WTC11 (cell line): ENCODE results near the gene CERS1.

Experiments
- CTCF ChIP-seq: fragments of 200-600 bp; IDR thresholded peaks from 2 replicates; pipeline ENCODE4 v1.8.0; 2022; ENCODE audit warnings: antibody characterized with exemption
- E2F1 ChIP-seq: sonication (generic); formaldehyde crosslinking; IDR thresholded peaks from 2 replicates; pipeline ENCODE4 v1.8.0; 2022; ENCODE audit warnings: mild to moderate bottlenecking, missing genetic modification reagents
- KAT7 ChIP-seq: sonication (generic); formaldehyde crosslinking; IDR thresholded peaks from 2 replicates; pipeline ENCODE4 v1.8.1; 2023; ENCODE audit warnings: missing genetic modification reagents, mild to moderate bottlenecking, borderline replicate concordance
- MAX ChIP-seq: sonication (generic); formaldehyde crosslinking; IDR thresholded peaks from 2 replicates; pipeline ENCODE4 v1.8.0; 2022; ENCODE audit warnings: mild to moderate bottlenecking, missing genetic modification reagents
- NR2C2 ChIP-seq: sonication (generic); formaldehyde crosslinking; IDR thresholded peaks from 2 replicates; pipeline ENCODE4 v1.8.0; 2022; ENCODE audit warnings: mild to moderate bottlenecking, missing genetic modification reagents
- PRDM15 ChIP-seq: sonication (generic); formaldehyde crosslinking; IDR thresholded peaks from 2 replicates; pipeline ENCODE4 v1.8.0; 2022; ENCODE audit warnings: missing genetic modification reagents
- ZNF219 ChIP-seq: sonication (generic); formaldehyde crosslinking; IDR thresholded peaks from 2 replicates; pipeline ENCODE4 v1.8.0; 2023; ENCODE audit warnings: missing genetic modification reagents, mild to moderate bottlenecking, borderline replicate concordance
- ZNF263 ChIP-seq: sonication (generic); formaldehyde crosslinking; IDR thresholded peaks from 2 replicates; pipeline ENCODE4 v1.8.1; 2022; ENCODE audit warnings: low read depth, mild to moderate bottlenecking, moderate library complexity, missing genetic modification reagents
- ZNF396 ChIP-seq: fragments of 250-450 bp; sonication (Bioruptor Pico); IDR thresholded peaks from 2 replicates; pipeline ENCODE4 v1.8.0; 2021; ENCODE audit warnings: mild to moderate bottlenecking, moderate library complexity, borderline replicate concordance
- ZNF423 ChIP-seq: fragments of 250-450 bp; sonication (Bioruptor Pico); IDR thresholded peaks from 2 replicates; pipeline ENCODE4 v2.1.2; 2022; ENCODE audit warnings: mild to moderate bottlenecking, moderate library complexity

- no peak for TF ChIP-seq CTCF
- no peak for TF ChIP-seq ZNF219 (CRISPR knock-in tag)
- TF ChIP-seq MAX (CRISPR knock-in tag): no peak
- TF ChIP-seq PRDM15 (CRISPR knock-in tag): no peak
- no peak for TF ChIP-seq ZNF396 (CRISPR knock-in tag)
- TF ChIP-seq ZNF423 (CRISPR knock-in tag): no peak
- no peak for TF ChIP-seq ZNF263 (CRISPR knock-in tag)
- TF ChIP-seq NR2C2 (CRISPR knock-in tag): no peak
- no peak for TF ChIP-seq E2F1 (CRISPR knock-in tag)
- no peak for TF ChIP-seq KAT7
Observed at GRCh38 chr19:18913466-18913865, 17.5 kb upstream of the CERS1 start.
